ENCODE data around the gene GTPBP6.
A peak's percentile ranks its signal among the peaks of the same experiment; 100 is the strongest.

GTPBP6 gene, protein sequence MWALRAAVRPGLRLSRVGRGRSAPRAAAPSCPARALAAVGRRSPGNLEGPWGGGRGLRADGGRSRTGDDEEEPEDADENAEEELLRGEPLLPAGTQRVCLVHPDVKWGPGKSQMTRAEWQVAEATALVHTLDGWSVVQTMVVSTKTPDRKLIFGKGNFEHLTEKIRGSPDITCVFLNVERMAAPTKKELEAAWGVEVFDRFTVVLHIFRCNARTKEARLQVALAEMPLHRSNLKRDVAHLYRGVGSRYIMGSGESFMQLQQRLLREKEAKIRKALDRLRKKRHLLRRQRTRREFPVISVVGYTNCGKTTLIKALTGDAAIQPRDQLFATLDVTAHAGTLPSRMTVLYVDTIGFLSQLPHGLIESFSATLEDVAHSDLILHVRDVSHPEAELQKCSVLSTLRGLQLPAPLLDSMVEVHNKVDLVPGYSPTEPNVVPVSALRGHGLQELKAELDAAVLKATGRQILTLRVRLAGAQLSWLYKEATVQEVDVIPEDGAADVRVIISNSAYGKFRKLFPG

DNA sequence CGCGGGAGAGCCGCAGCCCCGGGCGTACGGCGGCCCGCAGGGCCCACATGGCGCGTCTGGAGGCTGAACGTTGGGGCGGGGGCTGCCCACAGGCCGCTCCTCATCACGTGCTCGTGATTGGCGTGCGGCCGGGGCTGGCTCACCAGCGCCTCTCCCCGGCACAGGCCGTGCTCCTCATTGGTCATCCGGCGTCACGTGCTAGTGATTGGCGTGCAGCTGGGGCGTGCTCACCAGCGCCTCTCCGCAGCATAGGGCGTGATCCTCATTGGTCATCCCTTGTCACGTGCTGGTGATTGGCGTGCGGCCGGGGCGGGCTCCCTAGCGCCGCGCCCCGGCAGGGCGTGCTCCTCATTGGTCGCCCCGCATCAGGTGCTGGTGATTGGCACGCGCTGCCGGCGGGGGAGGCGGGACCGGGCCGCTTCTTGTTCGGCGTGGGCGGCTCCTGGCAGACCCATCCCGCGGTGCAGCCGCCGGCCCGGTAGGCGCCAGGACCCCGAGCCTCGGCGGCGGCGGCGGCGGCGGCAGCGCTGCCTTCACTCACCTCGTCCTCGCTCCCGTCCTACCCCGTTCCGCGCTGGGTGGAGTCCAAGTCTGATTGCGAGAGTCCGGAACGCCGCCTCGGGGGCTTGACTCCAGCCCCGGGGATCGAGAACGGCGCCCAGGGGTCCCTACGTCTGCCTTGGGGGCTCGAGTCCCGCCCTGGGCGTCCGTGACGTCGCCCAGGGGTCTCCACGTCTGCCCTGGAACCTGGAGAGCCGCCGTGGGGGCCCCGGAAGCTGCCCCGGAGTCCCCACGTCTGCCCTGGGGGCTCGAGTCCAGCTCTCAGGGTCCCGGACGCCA is at the start of gene GTPBP6:
GTPBP6 (minus strand) TSS at position 58 of the 840 bp plus-strand sequence; CDS start at position 49, 9 bp downstream.
- peak; percentile 100 for DNase-seq

DNA sequence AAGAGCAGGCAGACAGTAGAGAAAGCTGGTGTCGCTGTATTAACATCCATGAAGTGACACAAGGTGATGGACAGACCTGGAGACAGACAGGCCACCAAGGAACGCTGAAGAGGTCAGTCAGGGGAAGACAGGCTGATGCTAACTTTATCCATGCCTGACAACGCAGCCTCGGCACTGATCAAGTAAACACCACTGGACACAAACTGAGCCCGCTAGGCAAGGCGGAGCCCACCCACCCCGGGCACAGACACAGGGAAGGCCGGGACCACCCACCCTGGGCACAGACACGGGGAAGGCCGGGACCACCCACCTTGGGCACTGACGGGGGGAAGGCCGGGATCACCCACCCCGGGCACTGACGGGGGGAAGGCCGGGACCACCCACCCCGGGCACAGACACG is 49.3 kb upstream of the GTPBP6 start:
- DNase-seq = no peak

DNA sequence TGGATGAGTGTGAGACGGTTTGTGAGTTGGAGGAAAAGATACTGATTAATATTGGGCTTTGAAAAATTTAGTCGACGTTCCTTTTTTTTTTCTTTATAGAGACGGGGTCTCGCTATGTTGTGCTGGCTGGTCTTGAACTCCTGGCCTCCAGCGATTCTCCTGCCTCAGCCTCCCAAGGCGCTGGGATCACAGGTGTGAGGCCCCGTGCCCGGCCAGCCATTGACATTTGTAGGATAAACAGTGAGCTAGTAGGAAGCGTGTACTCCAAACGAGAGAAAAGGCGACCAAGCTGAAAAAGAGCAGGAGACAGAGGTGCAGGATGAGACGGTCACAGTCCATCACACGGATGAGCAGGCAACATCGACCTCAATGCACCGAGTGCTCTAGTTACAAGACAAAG is 48.8 kb upstream of the GTPBP6 start:
- DNase-seq = no peak

DNA sequence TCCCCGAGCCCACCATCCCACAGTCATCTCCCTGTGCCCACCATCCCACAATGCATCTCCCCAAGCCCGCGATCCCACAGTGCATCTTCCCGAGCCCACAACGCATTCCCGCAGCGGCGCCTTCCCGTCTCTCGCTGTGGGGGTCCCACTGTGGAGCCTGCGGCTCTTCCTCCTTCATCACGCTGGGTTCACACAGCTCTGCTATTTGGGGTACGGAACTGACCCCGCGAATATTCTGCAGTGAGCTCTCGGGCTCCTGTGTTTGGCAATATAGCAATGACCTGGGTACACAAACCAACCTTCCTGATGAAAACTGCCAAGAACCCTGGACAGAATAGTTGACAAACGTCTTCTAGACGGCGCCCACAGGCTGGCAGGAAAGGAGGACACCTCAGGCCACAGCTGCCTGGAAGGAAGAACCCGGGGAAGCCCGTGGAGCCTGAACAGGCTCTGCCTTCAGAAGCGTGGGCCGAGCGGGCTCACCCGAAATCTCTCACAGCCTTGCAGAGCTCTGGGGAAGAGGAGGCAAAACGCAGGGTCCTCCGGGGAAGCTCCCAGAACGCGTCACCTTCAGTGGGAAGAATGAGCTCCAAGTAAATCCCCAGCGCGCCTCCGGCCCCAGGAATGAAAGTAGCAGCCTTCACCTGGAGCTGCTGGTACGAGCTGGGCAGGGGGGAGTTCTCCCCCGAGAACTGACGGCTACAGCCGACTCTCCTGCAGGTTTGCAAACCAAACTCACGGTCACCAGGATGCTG is 45.2 kb upstream of the GTPBP6 start:
- no peak for DNase-seq

GRCh38 chrX:362937-363620 is 44.5 kb upstream of the GTPBP6 start:
- DNase-seq = no peak

- no peak for DNase-seq
Measured at GRCh38 chrX:362351-362750, 43.8 kb upstream of the GTPBP6 start.

DNA sequence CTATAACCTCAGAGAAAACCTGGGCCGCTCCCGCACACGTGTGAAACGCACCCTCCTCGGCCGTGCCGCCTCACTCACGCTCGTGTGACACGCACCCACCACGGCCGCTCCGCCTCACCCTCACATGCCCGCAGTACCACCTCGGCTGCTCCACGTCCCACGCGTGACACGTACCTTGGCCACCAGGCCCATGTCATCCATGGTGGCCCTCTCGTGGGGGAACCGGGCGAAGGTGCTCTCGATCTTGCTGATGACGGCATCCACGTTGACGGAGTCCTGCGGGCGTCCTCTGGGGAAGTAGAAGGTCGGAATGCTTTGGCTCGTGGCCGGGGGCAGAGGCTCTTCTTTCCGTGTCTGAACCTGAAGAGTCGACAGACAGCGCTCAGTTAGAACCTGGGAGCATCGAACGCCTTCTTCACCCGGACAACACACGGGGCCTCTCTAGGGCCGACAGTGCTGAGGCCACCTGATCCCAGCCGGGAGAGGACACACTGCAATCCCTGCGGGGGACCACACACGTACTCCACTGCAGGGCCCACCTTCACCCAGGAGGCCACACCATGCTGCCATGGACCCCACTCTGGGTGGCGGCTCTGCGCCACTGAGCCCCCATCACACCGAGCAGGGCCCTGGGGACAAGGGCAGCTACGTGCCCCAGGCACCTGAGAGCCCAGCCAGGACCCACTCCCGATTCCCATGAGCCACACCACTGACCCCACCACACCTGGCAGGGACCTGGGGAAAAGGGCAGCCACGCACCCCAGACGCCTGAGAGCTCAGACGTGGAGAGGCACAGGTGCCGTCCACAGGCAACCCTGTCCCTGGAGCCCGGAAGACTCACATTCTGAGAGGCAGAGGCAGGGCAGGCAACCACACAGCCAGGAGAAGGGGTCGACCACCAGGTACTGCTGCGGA is 42.9 kb upstream of the GTPBP6 start:
- DNase-seq = no peak

DNA sequence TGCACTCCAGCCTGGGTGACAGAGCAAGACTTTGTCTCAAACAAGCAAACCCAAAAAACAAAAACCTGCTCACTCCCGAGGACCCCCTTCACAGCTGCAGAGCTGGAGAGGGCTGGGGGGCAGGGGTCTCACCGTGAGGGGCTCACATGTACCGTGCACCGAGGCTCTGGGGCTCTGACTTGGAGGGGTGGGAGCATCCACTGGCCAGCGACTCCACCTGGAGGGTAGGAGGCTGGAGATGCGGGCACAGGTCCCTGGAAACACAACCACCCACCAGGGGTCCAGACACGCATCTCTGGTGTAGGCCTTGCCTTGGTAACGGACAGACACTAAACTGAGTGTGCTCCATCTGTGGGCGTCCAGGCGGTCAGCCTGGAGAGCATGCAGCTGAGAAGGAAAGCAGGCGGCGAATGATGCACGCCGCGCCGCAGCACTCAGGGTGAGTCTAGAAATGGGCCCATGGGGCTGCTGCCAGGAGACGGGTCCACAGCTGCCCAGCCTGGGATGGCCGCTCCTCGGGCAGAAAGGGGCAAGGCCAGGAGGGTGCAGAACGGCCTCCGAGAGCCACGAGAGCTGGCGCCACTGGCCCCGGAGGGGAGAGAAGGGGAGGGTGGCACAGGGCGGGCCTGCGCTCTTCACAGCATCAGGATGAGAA is 42.0 kb upstream of the GTPBP6 start:
- no peak for DNase-seq

GRCh38 chrX:358651-359143 is 40.1 kb upstream of the GTPBP6 start:
- no peak for DNase-seq

GRCh38 chrX:357693-358471 is 39.3 kb upstream of the GTPBP6 start:
- peak; percentile 54 to 69 for DNase-seq

DNA sequence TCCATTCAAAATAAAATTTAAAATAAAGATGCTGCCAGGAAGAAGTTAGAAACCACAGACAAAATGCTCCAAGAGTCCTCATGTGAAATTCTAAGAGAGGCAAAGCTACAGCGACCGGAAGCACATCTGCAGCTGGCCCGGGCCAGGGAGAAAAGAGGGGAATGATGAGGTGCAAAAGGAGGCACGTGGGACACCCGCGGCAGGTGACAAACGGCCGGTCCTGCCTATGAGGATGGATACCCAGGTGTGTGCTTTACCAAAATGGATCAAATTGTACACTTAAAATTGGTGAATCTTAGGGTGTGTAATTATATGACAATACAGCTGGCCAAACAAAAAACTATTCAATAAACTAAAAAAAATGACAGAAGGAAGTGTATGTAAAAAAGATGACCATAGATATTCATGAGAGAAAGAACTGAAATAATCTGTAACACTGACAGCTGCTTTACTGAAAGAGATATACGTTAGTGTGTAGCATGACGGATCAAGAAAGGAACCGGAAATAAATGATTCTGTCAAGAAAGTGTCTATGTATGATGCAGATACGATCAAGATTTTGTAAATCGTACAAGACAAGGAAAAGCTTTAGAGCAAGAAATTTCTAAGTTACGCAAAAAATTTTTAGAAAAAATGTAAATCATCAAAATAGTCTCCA is 38.6 kb upstream of the GTPBP6 start:
- no peak for DNase-seq

- no peak for DNase-seq
Measured at GRCh38 chrX:356385-357034, 37.9 kb upstream of the GTPBP6 start.

- no peak for DNase-seq
Measured at GRCh38 chrX:355329-356050, 36.9 kb upstream of the GTPBP6 start.

- no peak for DNase-seq
Measured at GRCh38 chrX:353566-354535, 35.3 kb upstream of the GTPBP6 start.

- no peak for DNase-seq
Measured at GRCh38 chrX:352582-353314, 34.2 kb upstream of the GTPBP6 start.

- DNase-seq = no peak
Measured at GRCh38 chrX:352181-352580, 33.6 kb upstream of the GTPBP6 start.

All from CD4-positive, alpha-beta T cell treated with Interleukin-4 for 1 hour (primary cell).